GM21360 (cell line): Measurements from ENCODE around the gene HTN3.
"Not testable (repeated sequence)": the region's sequence is repeated elsewhere in the genome, so short reads cannot be mapped to it uniquely, and the experiment has no call there.

Source experiments
- ATAC-seq: cut with Tn5 transposase; IDR thresholded peaks from one replicate; pipeline ENCODE4 v1.9.1; 2021; ENCODE audit warnings: mild to moderate bottlenecking, moderate library complexity; ENCODE audit not compliant: unreplicated experiment

The HTN3 gene

DNA sequence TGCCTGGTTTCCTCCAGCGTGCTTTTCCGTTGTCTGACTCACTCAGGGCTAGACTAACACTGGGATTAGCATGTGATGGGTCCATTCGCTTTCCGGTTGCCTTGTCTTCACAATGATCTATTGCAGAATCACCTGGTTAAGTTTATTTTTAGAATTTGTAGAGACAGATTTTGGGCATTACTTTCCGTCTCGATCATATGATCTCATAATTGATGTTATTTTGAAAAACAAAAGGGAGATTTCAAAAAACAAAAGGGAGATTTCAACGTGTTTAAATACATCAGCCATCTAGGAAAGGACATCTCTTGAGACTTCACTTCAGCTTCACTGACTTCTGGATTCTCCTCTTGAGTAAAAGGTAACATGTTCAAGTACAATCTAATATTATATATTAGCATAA, at the start of gene HTN3:
HTN3 (plus strand) TSS at position 301 of the 400 bp plus-strand sequence. CDS start 2,282 bp downstream, outside the sequence.
- not testable (repeated sequence) for ATAC-seq

DNA sequence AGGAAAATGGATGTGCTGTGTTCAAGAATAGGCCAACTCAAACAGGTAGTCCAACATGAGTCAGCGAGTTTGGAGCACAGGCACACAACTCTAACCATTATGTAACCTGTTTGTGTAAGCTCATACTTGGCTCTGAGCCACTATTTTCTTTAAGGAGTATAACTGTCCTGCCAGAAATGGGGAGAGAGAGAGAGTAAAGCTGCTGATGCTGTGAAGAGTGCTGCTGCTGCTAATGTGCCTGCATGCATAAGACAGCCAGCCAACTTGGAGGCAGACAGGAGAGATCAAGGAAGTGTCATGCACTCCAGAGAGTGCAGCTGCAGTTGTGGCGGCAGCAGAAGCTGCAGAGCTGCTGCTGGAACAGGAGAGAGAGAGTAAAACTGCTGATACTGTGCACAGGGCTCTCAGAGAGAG, 44.2 kb upstream of the HTN3 start:
- ATAC-seq = peak; percentile 46

DNA sequence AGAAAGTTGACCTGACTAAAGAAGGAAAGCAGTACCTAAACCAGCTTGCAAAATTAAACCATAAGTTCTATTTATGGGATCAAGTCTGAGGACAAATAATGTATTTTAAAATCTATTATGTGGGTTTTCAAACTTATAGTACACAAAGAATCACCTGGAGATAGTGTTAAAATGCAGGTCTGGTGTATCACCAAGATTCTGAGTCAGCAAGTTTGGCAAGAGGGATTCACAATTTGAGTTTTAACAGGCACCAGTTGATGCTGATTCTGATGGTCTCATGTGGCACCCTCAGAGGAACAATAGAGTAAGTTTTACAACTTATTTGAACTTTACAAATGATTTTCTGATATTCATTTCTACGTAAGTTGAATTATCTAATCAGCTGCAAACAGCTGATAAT, 41.6 kb upstream of the HTN3 start:
- ATAC-seq = no peak

DNA sequence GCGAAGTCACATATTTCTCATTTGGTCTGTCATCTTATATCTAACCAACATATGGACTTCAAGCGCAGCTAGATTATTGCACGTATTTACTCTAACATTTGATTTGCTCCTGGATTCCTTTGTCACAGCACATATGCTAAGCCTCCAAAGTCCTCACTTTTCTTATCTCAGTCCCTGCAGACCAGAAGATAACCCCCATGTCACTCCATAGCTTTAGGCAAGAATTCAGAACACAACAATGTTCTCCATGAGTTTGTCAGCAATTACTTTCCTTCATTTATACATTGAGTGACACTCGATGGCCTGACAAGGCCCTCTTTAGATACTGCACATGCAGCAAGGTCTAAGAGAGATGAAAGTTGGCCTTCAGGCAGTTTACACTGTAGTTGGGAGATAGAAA, 37.2 kb upstream of the HTN3 start:
- ATAC-seq = no peak

DNA sequence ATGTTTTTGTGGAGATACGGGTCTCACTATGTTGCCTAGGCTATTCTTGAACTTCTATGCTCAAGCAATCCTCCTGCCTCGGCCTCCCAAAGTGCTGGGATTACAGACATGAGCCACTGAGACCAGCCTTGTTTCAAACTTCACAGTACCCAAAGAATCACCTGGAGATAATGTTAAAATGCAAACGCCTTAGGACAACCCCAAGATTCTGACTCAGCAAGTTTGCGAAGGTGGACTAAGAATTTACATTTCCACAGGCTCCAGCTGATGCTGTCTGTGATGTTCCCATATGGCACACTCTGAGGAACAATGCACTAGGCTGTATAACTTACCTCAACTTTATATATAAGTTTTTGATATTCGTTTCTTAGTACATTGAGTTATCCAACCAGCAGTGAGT, 33.5 kb upstream of the HTN3 start:
- ATAC-seq = no peak

DNA sequence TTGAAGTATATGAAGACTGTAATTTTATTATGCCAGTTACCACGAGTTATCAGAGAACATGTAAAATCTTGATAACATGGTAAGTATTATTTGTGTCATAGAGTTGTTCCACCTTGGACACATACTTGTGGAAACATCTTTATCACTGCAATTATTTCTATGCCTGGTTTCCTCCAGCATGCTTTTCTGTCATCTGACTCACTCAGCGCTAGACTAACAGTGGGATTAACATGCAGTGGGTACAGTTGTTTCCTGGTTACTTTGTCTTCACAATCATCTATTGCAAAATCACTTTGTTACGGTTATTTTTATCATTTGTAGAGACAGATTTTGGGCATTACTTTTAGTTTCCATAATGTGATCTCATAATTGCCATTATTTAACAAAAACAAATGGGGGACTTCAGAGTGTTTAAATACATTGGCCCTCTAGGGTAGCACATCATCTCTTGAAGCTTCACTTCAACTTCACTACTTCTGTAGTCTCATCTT, 32.7 kb upstream of the HTN3 start, which contains the start of gene STATH:
STATH (plus strand) TSS at position 441 of the 491 bp plus-strand sequence. CDS start 2,472 bp downstream, outside the sequence.
- ATAC-seq = no peak

DNA sequence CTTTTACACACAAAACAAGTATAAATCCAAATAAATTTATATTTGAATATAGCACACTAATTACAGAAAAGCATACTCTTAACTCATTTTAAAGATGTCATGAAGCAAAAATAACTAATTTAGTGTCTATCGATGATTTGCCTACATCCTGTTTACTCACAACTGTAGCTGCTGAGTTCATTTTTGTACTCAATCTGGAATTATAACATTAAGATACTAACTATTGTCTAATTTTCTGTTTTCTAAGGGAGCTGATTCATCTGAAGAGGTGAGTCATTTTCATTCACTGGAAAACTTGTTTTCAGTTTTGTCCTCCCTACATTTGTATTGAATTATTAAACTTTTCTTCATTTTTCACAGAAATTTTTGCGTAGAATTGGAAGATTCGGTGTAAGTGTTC, 28.8 kb upstream of the HTN3 start:
- no peak for ATAC-seq

DNA sequence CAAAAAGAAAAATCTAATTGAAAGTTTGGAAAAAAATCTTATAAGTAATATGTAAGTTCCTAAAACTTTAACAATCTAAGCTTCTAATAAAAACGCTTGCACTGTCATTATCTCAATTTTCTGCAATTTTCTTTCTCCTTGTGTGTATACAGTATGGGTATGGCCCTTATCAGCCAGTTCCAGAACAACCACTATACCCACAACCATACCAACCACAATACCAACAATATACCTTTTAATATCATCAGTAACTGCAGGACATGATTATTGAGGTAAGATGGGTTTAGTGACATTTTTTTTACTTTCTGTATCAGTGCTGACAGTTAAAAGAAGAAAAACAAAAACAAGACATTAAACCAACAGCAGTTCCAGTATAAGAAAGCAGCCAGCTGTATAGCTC, 27.5 kb upstream of the HTN3 start:
- no peak for ATAC-seq

DNA sequence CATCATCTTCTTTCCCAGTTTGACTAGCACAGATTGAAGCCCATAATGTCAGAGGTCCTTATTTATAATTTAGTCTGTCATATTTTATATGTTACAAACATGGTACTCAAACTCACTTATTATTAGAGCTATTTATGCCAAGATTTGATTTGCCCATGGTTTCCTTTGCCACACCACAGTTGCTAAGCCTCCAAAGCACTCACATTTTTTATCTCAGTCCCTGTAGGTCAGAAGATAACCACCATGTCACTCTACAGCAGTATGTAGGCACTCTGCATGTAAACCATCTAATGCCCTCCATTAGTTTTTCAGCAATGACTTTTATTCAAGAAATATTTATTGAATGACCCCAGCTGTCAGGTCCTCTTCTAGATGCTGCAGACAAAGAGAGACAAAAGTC, 25.8 kb upstream of the HTN3 start:
- no peak for ATAC-seq

DNA sequence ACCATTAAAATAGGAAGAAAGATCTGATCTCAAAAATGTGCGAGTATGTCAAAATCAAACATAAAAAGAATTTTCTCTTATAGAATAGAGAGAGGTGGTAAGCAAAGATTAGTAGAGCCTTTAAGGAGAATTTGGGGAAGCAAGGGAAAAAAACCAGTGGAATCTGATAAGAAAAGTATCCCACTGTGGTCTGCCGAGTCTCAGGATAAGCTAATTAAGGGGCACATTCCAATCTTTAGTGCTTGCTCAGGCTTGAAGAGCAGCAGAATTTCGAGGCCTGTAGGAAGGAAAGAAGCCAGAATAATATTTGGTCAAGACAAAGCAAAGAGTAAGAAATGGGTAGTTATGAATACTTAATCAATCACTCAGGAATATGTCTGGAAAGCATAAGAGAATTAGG, 19.5 kb upstream of the HTN3 start:
- no peak for ATAC-seq

DNA sequence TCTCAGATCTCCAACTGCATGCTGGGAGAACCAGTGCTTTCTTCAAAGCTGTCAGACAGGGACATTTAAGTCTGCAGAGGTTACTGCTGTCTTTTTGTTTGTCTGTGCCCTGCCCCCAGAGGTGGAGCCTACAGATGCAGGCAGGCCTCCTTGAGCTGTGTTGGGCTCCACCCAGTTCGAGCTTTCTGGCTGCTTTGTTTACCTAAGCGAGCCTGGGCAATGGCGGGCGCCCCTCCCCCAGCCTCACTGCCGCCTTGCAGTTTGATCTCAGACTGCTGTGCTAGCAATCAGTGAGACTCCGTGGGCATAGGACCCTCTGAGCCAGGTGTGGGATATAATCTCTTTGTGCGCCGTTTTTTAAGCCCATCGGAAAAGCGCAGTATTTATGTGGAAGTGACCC, 9.3 kb upstream of the HTN3 start:
- ATAC-seq = not testable (repeated sequence)

DNA sequence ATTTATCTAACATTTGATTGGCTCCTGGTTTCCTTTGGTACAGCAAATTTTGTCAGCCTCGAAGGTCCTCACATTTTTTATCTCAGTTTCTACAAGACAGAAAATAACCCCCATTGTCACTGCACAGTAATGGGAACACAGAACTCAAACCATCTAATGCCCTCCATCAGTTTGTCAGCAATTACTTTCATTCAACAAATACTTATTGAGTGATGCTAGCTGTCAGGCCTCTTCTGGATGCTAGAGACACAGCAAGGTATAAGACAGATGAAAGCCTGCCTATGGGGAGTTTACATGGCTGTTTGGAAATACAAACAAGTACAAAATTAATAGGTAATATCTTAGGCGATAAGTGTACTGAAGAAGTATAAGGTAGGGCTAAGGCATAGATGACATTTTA, 5.0 kb upstream of the HTN3 start:
- no peak for ATAC-seq

DNA sequence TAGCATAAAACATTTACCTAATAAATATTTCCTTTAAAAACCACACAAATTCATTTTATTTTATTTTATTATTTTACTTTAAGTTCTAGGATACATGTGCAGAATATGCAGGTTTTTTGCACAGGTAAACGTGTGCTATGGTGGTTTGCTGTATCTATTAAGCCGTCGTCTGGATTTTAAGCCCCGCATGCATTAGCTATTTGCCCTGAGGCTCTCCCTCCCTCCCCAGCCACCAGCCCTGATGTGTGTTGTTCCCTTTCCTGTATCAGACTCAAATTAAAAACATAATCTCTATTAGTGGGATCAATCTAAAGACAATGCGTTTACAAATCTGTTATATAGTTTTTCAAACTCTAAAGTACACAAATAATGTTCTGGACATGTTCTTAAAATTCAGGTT, 1.2 kb upstream of the HTN3 start:
- ATAC-seq = no peak

DNA sequence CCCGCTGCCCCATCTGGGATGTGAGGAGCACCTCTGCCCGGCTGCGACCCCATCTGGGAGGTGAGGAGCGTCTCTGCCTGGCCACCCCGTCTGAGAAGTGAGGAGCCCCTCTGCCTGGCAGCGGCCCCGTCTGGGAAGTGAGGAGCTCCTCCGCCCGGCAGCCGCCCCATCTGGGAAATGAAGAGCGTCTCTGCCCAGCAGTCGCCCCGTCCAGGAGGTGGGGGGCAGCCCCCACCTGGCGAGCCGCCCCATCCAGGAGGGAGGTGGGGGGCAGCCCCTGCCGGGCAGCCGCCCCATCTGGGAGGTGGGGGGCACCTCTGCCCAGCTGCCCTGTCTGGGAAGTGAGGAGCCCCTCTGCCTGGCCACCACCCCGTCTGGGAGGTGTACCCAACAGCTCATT, 9.3 kb downstream of the HTN3 start:
- not testable (repeated sequence) for ATAC-seq

DNA sequence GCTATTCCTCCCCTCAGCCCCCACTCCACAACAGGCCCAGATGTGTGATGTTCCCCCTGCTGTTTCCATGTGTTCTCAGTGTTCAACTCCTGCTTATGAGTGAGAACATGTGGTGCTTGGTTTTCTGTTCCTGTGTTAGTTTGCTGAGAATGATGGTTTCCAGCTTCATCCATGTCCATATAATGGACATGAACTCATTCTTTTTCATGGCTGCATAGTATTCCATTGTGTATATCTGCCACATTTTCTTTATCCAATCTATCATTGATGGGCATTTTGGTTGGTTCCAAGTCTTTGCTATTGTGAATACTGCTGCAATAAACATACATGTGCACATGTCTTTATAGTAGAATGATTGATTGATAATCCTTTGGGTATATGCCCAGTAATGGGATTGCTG, 11.7 kb downstream of the HTN3 start:
- ATAC-seq = not testable (repeated sequence)

DNA sequence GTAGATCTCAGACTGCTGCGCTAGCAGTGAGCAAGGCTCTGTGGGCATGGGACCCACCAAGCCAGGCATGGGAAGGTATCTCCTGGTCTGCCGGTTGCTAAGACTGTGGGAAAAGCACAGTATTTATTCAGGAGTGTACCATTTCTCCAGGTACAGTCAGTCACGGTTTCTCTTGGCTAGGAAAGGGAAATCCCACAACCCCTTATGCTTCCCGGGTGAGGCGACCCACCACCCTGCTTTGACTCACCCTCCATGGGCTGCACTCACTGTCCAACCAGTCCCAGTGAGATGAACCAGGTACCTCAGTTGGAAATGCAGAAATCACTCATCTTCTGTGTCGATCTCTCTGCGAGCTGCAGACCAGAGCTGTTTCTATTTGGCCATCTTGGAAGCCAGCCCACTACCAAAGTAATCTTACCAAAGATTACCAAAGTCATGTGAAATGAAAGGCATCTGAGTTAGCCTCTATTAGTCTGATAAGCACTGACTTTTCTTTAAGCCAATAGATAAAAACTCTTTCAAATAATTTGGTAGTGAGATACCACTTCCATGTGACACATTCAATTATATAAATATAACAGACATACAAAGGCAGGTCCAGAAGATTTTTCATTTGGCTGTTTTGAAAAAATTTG, 13.5 kb downstream of the HTN3 start:
- no peak for ATAC-seq

DNA sequence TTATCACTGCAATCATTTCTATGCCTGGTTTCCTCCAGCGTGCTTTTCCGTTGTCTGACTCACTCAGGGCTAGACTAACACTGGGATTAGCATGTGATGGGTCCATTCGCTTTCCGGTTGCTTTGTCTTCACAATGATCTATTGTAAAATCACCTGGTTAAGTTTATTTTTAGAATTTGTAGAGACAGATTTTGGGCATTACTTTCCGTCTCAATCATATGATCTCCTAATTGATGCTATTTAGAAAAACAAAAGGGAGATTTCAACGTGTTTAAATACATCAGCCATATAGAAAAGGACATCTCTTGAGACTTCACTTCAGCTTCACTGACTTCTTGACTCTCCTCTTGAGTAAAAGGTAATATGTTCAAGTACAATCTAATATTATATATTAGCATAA, 21.9 kb downstream of the HTN3 start, which contains the start of gene HTN1:
HTN1 (plus strand) TSS at position 301 of the 400 bp plus-strand sequence. CDS start 2,639 bp downstream, outside the sequence.
- ATAC-seq = not testable (repeated sequence)

DNA sequence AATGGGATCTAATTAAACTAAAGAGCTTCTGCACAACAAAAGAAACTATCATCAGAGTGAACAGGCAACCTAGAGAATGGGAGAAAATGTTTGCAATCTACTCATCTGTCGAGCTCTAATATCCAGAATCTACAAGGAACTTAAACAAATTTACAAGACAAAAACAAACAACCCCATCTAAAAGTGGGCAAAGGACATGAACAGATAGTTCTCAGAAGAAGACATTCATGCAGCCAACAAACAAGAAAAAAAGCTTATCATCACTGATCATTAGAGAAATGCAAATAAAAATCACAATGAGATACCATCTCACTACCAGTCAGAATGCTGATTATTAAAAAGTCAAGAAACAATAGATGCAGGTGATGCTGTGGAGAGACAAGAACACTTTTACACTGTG, 28.3 kb downstream of the HTN3 start:
- not testable (repeated sequence) for ATAC-seq

DNA sequence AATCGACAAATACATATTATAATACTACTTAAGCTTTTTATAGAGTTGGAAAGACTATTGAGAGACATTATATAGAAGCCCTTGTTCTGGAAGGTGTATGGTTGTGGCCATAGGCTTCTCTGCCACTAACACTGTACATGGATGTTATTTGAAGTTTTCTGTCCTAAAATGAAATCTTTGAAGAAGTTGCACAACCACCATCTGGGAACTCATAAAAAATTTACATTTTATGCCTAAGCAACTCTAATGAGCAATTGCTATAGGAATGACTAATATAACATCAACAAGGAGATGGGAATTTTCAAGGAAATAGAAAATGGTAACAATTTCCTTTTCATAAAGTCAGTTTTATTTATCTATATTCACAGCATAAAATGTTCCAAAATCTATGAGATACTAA, 29.4 kb downstream of the HTN3 start:
- ATAC-seq = no peak

DNA sequence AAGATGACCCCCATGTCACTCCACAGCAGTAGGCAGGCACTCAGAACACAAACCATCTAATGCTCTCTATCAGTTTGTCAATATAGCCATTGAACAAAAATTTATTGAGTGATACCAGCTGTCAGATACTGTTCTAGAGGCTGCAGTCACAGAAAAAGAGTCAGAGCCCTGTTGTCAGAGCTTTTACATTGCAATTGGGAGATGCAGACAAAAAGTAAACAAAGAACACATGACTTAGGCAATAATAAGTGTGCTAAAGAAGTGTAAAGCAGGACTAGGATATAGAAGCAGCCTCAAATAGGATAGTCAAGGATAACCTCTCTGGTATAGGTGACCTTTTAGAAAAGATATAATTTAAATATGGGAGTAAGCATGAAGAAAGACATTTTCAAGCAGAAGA, 30.9 kb downstream of the HTN3 start:
- ATAC-seq = no peak

DNA sequence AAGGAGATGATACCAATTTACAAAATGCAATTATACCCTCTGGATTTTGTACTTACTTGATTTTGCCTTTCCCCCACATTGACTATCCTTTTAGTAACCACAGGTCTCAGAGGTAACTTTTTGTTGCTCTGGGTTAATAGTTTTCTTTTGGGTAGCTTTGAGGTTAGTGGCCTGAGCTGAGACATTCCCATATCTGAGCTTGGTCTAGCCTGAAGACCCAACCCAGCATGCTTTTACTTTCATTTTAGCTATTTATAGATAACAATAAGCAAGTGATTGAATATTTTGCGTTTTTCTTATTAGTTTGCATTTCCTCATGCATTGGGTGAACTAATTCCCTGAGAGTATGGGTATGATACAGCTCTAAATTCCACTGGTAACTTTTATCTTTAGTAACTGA, 33.7 kb downstream of the HTN3 start:
- ATAC-seq = no peak

DNA sequence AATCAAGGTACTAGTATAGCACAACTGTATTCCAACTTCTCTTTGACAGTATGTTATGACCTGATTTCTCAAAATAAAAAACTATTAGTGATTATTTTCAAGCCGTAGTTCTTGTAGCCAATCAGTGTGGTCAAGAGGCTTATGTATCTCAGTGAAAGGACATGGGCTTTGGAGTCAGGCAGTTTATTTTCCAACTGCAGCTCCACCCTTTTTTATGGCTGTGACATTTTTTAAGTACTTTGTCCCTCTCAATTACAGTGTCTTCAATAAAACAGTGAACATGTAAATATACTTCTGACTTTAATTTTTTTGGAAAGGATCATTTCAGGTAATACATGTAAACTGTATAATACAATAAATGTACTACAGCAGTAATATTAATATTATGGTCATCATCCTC, 51.9 kb downstream of the HTN3 start:
- no peak for ATAC-seq
